Epithelial cell of esophagus (primary cell): Measurements from ENCODE around the gene NENF.
A peak's percentile ranks its signal among the peaks of the same experiment; 100 is the strongest.
"Not testable (repeated sequence)": the region's sequence is repeated elsewhere in the genome, so short reads cannot be mapped to it uniquely, and the experiment has no call there.

Experiments
- DNase-seq: peaks from one replicate; pipeline ENCODE4 v3.0.0; 2010; ENCODE audit warnings: low read depth
- H3K4me3 ChIP-seq: 2 replicates; pipeline ENCODE4 v1.5.1; 2011; ENCODE audit warnings: mild to moderate bottlenecking, low read length, control low read depth
- TF ChIP-seq, protein P1 (sequence below): IDR thresholded peaks from 2 replicates; pipeline ENCODE4 v1.5.1; 2011; ENCODE audit warnings: low read depth, mild to moderate bottlenecking, low read length, control low read depth, inconsistent platforms; ENCODE audit not compliant: insufficient read depth; ENCODE audit errors: missing control alignments

The NENF gene

DNA sequence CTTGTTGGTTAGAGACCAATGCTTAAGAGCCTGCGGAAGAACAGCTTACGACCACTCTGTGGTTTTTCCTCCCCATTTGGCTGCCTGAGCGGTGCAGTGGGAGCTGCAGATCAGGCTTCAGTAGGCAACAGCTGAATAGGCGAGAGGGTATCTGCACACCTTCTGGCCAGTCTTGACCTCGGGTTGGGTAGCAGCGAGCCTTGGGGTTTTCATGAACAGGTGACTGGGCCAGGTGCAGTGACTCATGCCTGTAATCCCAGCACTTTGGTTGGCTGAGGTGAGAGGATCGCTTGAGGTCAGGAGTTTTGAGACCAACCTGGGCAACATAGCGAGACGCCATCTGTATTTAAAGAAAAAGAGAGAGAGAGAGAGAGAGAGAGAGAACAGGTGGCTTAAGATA is 41.0 kb downstream of the NENF start:
- no peak for DNase-seq
- TF ChIP-seq, protein P1, sequence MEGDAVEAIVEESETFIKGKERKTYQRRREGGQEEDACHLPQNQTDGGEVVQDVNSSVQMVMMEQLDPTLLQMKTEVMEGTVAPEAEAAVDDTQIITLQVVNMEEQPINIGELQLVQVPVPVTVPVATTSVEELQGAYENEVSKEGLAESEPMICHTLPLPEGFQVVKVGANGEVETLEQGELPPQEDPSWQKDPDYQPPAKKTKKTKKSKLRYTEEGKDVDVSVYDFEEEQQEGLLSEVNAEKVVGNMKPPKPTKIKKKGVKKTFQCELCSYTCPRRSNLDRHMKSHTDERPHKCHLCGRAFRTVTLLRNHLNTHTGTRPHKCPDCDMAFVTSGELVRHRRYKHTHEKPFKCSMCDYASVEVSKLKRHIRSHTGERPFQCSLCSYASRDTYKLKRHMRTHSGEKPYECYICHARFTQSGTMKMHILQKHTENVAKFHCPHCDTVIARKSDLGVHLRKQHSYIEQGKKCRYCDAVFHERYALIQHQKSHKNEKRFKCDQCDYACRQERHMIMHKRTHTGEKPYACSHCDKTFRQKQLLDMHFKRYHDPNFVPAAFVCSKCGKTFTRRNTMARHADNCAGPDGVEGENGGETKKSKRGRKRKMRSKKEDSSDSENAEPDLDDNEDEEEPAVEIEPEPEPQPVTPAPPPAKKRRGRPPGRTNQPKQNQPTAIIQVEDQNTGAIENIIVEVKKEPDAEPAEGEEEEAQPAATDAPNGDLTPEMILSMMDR: no peak
- no peak overlapping the region for H3K4me3 ChIP-seq

- no peak for DNase-seq
- no peak overlapping the region for H3K4me3 ChIP-seq
- TF ChIP-seq, protein P1: no peak
These were observed 42.4 kb downstream of the NENF start for GRCh38 chr1:212475151-212475550.

DNA sequence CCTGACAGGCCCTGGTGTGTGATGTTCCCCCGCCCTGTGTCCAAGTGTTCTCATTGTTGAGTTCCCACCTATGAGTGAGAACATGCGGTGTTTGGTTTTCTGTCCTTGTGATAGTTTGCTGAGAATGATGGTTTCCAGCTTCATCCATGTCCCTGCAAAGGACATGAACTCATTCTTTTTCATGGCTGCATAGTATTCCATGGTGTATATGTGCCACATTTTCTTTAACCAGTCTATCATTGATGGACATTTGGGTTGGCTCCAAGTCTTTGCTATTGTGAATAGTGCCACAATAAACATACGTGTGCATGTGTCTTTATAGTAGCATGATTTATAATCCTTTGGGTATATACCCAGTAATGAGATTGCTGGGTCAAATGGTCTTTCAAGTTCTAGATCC is 43.1 kb downstream of the NENF start:
- not testable (repeated sequence) for H3K4me3 ChIP-seq, DNase-seq

- TF ChIP-seq, protein P1: peak; percentile 97
- H3K4me3 ChIP-seq: no peak overlapping the region
- DNase-seq: peak; percentile 88
These were observed 44.4 kb downstream of the NENF start for GRCh38 chr1:212477014-212477679.

DNA sequence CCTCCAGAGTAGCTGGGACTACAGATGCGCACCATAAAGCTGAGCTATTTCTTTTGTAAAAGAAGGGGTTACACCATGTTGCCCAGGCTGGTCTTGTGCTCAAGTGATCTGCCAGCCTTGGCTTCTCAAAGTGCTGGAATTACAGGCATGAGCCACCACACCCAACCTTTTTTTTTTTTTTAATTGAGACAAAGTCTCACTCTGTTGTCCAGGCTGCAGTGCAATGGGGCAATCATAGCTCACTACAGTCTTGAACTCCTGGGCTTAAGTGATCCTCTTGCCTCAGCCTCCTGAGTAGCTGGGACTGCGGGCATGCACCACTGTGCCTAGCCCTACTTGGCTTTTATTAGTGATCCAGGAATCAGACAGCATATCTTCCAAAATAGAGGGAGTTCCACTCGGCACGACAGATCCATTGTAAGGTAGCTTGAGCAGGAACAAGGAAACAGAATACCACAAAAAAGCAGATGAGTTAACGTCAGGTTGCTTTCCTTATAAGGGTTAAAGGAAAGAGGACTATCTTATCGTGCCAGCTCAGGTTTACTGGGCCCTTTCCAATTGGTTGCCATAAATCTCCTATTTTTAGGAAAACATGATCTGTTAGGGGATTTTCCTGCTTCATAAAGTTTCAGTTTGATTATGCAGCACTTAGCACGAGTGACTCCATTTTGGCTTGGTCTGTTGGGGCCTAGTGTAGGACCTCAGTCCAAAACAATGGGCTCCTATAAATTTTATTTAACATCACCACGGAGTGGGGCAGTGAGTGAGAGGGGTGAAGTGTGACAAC is 45.2 kb downstream of the NENF start:
- TF ChIP-seq, protein P1: no peak

DNA sequence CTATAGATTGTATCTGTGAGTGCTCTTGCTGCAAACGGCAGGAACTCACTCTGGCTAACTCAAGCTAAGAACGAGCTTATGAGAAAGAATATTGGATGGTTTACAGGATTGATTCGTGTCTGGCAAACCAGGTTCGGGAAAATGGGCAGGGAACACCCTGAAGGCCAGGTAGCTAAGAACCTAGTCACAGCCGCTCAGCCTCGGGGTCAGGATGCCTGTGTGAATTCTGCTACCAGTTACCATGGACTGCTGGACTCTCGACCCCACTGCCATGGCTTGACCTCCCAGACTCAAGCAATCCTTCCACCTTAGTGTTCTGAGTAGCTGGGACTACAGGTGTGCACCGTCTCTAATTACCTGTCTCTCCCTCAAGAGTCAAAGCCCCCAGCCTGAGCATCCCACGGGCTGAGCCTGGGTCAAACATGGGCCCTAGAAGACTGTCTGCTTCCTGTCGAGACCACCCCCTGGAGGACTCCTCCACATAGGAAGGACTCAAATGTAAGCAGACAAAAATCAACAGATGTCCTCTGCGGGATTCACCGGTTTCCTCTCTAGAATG is 45.8 kb downstream of the NENF start:
- TF ChIP-seq, protein P1: no peak
- no peak for DNase-seq
- no peak overlapping the region for H3K4me3 ChIP-seq

More for the DNA sequence above, 45.2 kb downstream of the NENF start:
- peak; percentile 63 for DNase-seq
- H3K4me3 ChIP-seq: no peak overlapping the region

- no peak overlapping the region for H3K4me3 ChIP-seq
- TF ChIP-seq, protein P1: no peak
- DNase-seq: no peak
These were observed 46.5 kb downstream of the NENF start for GRCh38 chr1:212479188-212479587.

DNA sequence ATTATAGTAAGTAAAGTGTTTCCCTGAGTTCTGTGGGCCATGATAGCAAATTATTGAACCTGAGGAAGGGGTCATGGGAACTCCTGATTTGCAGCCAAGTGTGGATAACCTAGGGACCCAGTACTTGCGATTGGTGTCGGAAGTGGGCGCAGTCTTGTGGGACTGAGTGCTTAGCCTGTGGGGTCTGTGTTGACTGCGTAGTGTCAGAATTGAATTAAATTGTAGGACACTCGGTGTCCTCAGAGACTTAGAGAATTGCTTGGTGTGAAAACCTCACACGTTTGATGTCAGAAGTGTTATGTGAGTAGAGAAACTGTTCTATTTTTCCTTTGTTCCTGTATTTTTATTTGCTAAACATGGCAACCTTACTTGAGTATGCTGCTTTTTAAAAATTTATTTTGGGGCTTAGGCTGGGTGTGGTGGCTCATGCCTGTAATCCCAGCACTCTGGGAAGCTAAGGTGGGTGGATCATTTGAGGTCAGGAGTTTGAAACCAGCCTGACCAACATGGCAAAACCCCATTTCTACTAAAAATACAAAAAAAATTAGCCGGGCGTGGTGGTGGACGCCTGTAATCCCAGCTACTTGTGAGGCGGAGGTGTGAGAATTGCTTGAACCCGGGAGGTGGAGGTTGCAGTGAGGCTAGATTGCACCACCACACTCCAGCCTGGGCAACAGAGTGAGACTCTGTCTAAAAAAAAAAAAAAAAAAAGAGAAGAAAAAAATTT is 48.2 kb downstream of the NENF start:
- not testable (repeated sequence) for DNase-seq, H3K4me3 ChIP-seq
